Measurements from ENCODE around the gene GLIS1.

- TF ChIP-seq CTCF (conservative IDR thresholded peaks at IDR 0.05; ENCODE audit: low read length) (no peak), EZH2phosphoT487 (IDR thresholded peaks at IDR 0.05; ENCODE audit: borderline replicate concordance) (no peak)
Measured at GRCh38 chr1:53539226-53539625, 199.7 kb downstream of the GLIS1 start.
